ENCODE data around the gene HRH4. TPM values are rescaled to one million over a fixed set of nuclear protein-coding genes. Genes with fewer than 3 reads are reported as not detected.

Gene HRH4
- total and polyA plus RNA-seq, 2 donors (not counting 3 experiments of a cell fraction or from before 2014, with no cell fraction given), result 0.03 TPM; not detected in 1

DNA sequence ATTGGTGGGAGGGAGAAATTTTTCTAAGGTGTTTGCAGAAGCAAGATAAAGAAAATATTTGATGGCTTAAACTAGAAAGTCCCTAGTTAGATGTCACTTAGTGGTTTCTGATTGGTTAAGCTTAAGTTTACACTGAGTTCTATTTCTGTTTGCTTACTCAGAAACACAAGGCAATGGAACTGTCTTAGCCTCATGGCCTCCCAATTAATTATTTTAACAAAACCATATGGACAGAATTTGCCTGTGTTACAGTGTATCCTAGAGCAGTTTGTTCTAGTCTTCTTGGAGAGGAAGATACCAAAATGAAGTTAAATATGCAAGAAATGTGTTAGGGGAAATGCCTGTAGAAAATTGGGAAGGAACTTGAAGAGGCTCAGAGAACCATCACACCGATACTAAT, 38.6 kb upstream of the HRH4 start:
- H3K27me3 ChIP-seq (ENCODE audit: control insufficient read depth in 2 of 2, insufficient read depth in 2 of 2, low read length in 2 of 2), result peaks cover 13 to 22% of the 10 kb centered on the region in 2 experiments
- H3K79me2 ChIP-seq (ENCODE audit: control insufficient read depth, insufficient read depth, low read length), result no peaks in the 10 kb centered on the region
- TF ChIP-seq POLR2A (IDR thresholded peaks at IDR 0.05; ENCODE audit: low read depth, low read length) (no peak), FOS (IDR thresholded peaks at IDR 0.05; ENCODE audit: borderline replicate concordance, insufficient read depth, low read length) (no peak), POLR2AphosphoS5 (IDR thresholded peaks at IDR 0.05; ENCODE audit: insufficient read depth, low read depth, low read length) (no peak), JUN (IDR thresholded peaks at IDR 0.05; ENCODE audit: borderline replicate concordance, insufficient read depth, insufficient read length, low read depth) (no peak)
- TF ChIP-seq, protein P1, sequence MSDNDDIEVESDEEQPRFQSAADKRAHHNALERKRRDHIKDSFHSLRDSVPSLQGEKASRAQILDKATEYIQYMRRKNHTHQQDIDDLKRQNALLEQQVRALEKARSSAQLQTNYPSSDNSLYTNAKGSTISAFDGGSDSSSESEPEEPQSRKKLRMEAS (IDR thresholded peaks at IDR 0.05; ENCODE audit: insufficient read depth, insufficient read length), result no peak
- H3K4me2 ChIP-seq (ENCODE audit: insufficient read depth, low read length), result no peak overlapping the region
- no peaks in the 10 kb centered on the region for H3K36me3 ChIP-seq (ENCODE audit: control insufficient read depth in 2 of 2, extremely low read depth in 1 of 2, insufficient read depth in 2 of 2, low read length in 2 of 2)
- no peak overlapping the region for H3K27ac ChIP-seq (ENCODE audit: insufficient read depth, low read depth, low read length)
- intact Hi-C loops (cut with micrococcal nuclease) (no loop called here), dilution Hi-C loops (cut with MboI; ENCODE audit: extremely low pct_ligation_motif_present, low sequenced_read_pairs) (no loop called here)
- ChIA-PET CTCF (interaction anchor here (0.7 to 2.5 kb wide), 2 partner anchors 62 to 538 kb away, joined by 3 to 7 read pairs; no protein-coding TSS in a partner anchor), POLR2A (no interaction called here)
- no peak for DNase-seq (ENCODE audit: low read depth, low spot score)
- no peak for FAIRE-seq
- BruUV-seq (replicated peaks), result no TSS peak
- H3K9me1 ChIP-seq (replicated peaks; ENCODE audit: control insufficient read depth, extremely low read depth, insufficient read depth, low read length), result no peaks in the 10 kb centered on the region
- no peak overlapping the region for H2AFZ ChIP-seq (ENCODE audit: low read depth, low read length)
- no peak overlapping the region for H3K4me3 ChIP-seq (replicated peaks in 1 of 3; ENCODE audit: insufficient read depth in 1 of 3, low read depth in 1 of 3, low read length in 3 of 3)
- H3K9me3 ChIP-seq (replicated peaks; ENCODE audit: control insufficient read depth, insufficient read depth, low read length), result no peaks in the 10 kb centered on the region
- no peaks in the 10 kb centered on the region for H4K20me1 ChIP-seq (replicated peaks; ENCODE audit: control insufficient read depth, extremely low read depth, insufficient read depth, low read length)
- peaks cover 4% of the 10 kb centered on the region for H3K4me1 ChIP-seq (ENCODE audit: control insufficient read depth, extremely low read depth, insufficient read depth, low read length)
- H3K9ac ChIP-seq (replicated peaks; ENCODE audit: extremely low read depth, insufficient read depth, low read length), result no peak overlapping the region

DNA sequence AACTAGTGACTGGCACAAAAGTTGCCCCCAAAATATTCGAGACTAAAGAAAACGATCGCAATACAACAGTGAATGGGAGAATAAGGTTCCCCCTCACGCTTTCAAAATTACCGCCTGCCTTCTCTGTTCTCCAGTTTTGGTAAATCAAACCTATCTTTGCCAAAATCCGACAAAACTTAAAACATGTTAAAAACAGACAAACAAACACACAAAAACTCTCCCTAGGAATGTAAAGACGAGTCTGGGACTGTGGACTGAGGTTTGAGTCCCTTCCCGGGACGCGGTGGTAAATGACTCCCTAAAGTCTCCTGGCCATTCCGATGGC, 34.4 kb upstream of the HRH4 start:
- no peak for FAIRE-seq
- H4K20me1 ChIP-seq (replicated peaks; ENCODE audit: control insufficient read depth, extremely low read depth, insufficient read depth, low read length), result no peaks in the 10 kb centered on the region
- peak overlapping the region; percentile 57 for H3K4me2 ChIP-seq (ENCODE audit: insufficient read depth, low read length)
- TSS peak; percentile 92 for BruUV-seq (replicated peaks)
- peaks cover 2% of the 10 kb centered on the region for H3K79me2 ChIP-seq (ENCODE audit: control insufficient read depth, insufficient read depth, low read length)
- peaks cover 0 to under 1% of the 10 kb centered on the region in 2 experiments for H3K36me3 ChIP-seq (ENCODE audit: control insufficient read depth in 2 of 2, extremely low read depth in 1 of 2, insufficient read depth in 2 of 2, low read length in 2 of 2)
- peaks cover 12% of the 10 kb centered on the region for H3K4me1 ChIP-seq (ENCODE audit: control insufficient read depth, extremely low read depth, insufficient read depth, low read length)
- intact Hi-C loops (cut with micrococcal nuclease), result loop anchor here (1.0 to 5.0 kb wide), 2 partner anchors 29 to 69 kb away; partner anchors contain the start of gene OSBPL1A
- POLR2A ChIA-PET, result interaction anchor here (0.8 kb wide), 1 partner anchor 28 kb away, joined by 4 read pairs; the partner anchor contains the start of gene OSBPL1A
- H3K9me3 ChIP-seq (replicated peaks; ENCODE audit: control insufficient read depth, insufficient read depth, low read length), result no peaks in the 10 kb centered on the region
- H3K9me1 ChIP-seq (replicated peaks; ENCODE audit: control insufficient read depth, extremely low read depth, insufficient read depth, low read length), result no peaks in the 10 kb centered on the region
- H3K4me3 ChIP-seq (replicated peaks in 1 of 3; ENCODE audit: insufficient read depth in 1 of 3, low read depth in 1 of 3, low read length in 3 of 3), result peak overlapping the region; percentile 70 to 92 (median 88)
- DNase-seq (ENCODE audit: low read depth, low spot score), result no peak
- peak overlapping the region; percentile 92 for H2AFZ ChIP-seq (ENCODE audit: low read depth, low read length)
- peak overlapping the region; percentile 53 for H3K27ac ChIP-seq (ENCODE audit: insufficient read depth, low read depth, low read length)
- CTCF ChIA-PET, result interaction anchor here (0.6 to 2.8 kb wide), 3 partner anchors 66 to 249 kb away, joined by 3 to 22 read pairs (median 4); no protein-coding TSS in a partner anchor
- H3K9ac ChIP-seq (replicated peaks; ENCODE audit: extremely low read depth, insufficient read depth, low read length), result peak overlapping the region; percentile 94
- H3K27me3 ChIP-seq (ENCODE audit: control insufficient read depth in 2 of 2, insufficient read depth in 2 of 2, low read length in 2 of 2), result peaks cover 10 to 13% of the 10 kb centered on the region in 2 experiments
- TF ChIP-seq JUN (IDR thresholded peaks at IDR 0.05; ENCODE audit: borderline replicate concordance, insufficient read depth, insufficient read length, low read depth) (no peak), POLR2A (IDR thresholded peaks at IDR 0.05; ENCODE audit: low read depth, low read length) (no peak), EZH2 (IDR thresholded peaks at IDR 0.05; ENCODE audit: borderline replicate concordance, low read depth, low read length, severe bottlenecking) (no peak), MYC (IDR thresholded peaks at IDR 0.05; ENCODE audit: low read depth, low read length) (no peak), FOS (IDR thresholded peaks at IDR 0.05; ENCODE audit: borderline replicate concordance, insufficient read depth, low read length) (no peak), POLR2AphosphoS5 (IDR thresholded peaks at IDR 0.05; ENCODE audit: insufficient read depth, low read depth, low read length) (no peak), GATA2 (IDR thresholded peaks at IDR 0.05; ENCODE audit: insufficient read depth, insufficient read length, low read depth, low read length) (no peak)
- TF ChIP-seq, protein P1 (IDR thresholded peaks at IDR 0.05; ENCODE audit: insufficient read depth, insufficient read length), result no peak
- TF ChIP-seq, protein P2, sequence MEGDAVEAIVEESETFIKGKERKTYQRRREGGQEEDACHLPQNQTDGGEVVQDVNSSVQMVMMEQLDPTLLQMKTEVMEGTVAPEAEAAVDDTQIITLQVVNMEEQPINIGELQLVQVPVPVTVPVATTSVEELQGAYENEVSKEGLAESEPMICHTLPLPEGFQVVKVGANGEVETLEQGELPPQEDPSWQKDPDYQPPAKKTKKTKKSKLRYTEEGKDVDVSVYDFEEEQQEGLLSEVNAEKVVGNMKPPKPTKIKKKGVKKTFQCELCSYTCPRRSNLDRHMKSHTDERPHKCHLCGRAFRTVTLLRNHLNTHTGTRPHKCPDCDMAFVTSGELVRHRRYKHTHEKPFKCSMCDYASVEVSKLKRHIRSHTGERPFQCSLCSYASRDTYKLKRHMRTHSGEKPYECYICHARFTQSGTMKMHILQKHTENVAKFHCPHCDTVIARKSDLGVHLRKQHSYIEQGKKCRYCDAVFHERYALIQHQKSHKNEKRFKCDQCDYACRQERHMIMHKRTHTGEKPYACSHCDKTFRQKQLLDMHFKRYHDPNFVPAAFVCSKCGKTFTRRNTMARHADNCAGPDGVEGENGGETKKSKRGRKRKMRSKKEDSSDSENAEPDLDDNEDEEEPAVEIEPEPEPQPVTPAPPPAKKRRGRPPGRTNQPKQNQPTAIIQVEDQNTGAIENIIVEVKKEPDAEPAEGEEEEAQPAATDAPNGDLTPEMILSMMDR (IDR thresholded peaks at IDR 0.05; ENCODE audit: extremely low read depth in 1 of 2, insufficient read depth in 1 of 2, low read depth in 1 of 2, low read length in 2 of 2), result no peak
- dilution Hi-C loops (cut with MboI; ENCODE audit: extremely low pct_ligation_motif_present, low sequenced_read_pairs), result no loop called here
